ENCODE data around the gene ESM1.

ESM1 gene

DNA sequence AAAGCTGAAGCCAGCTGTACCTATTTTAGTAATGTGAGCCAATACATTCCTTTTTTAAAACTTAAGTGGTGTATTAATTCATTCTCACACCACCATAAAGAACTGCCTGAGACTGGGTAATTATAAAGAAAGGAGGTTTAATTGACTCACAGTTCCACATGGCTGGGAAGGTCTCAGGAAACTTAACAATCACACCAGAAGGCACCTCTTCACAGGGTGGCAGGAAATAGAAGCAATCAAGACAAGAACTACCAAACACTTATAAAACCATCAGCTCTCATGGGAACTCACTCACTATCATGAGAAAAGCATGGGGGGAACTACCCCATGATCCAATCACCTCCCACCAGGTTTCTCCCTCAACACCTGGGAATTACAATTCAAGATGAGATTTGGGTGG lies 21.0 kb downstream of the ESM1 start:
- no peak for DNase-seq
- H3K9me3 ChIP-seq: no peaks in the 10 kb centered on the region
- H3K4me1 ChIP-seq: no peaks in the 10 kb centered on the region
- H3K36me3 ChIP-seq: no peaks in the 10 kb centered on the region
- peaks cover 0 to 12% of the 10 kb centered on the region in 2 donors for H3K27me3 ChIP-seq
- intact Hi-C loops (cut with DNase I; ENCODE audit: low total_unique reads): no loop called here
- TF ChIP-seq, protein P1, sequence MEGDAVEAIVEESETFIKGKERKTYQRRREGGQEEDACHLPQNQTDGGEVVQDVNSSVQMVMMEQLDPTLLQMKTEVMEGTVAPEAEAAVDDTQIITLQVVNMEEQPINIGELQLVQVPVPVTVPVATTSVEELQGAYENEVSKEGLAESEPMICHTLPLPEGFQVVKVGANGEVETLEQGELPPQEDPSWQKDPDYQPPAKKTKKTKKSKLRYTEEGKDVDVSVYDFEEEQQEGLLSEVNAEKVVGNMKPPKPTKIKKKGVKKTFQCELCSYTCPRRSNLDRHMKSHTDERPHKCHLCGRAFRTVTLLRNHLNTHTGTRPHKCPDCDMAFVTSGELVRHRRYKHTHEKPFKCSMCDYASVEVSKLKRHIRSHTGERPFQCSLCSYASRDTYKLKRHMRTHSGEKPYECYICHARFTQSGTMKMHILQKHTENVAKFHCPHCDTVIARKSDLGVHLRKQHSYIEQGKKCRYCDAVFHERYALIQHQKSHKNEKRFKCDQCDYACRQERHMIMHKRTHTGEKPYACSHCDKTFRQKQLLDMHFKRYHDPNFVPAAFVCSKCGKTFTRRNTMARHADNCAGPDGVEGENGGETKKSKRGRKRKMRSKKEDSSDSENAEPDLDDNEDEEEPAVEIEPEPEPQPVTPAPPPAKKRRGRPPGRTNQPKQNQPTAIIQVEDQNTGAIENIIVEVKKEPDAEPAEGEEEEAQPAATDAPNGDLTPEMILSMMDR (IDR thresholded peaks at IDR 0.05): no peak
- H3K4me3 ChIP-seq: no peak overlapping the region
- H3K27ac ChIP-seq: no peak overlapping the region

DNA sequence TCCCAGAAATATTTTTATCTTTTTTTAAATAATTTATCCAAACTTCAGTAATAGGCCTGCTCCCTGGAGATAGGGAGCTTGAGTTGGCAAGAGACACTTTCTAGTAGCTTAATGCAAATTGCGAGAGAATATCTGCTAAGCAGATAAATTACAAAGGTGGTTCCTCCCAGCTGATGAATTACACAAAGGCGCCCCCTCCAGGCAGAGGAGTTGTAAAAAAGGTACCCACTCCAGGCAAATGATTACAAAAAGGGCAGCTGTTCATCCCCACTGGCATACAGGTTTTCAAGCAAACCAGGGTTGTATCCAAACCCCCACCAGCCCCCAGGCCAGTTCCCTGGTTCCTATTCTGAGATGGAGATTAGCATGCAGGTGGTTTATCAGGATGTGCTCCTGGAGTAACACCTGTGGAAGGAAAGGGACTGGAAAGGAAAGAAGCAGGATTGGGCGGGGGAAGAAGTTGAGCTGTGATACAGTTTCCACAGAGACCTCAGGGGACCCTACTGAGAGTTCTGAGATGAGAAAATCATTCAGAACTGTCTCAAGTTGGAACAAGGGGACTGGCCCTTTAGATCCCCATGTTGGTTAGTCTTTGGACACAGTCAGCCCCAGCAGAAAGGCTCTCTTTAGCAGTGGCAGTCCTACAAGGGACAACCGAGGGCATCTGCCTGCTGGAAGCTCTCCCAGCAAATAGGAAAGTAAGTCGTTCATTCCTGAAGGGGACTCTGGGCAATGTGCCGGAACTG lies 25.5 kb downstream of the ESM1 start:
- Histone ChIP-seq H3K36me3 (no peaks in the 10 kb centered on the region), H3K4me3 (no peak overlapping the region), H3K27me3 (peaks cover 0 to 12% of the 10 kb centered on the region in 2 donors), H3K4me1 (no peaks in the 10 kb centered on the region), H3K27ac (no peak overlapping the region), H3K9me3 (no peaks in the 10 kb centered on the region)
- intact Hi-C loops (cut with DNase I; ENCODE audit: low total_unique reads): no loop called here
- no peak for DNase-seq
- TF ChIP-seq, protein P1 (IDR thresholded peaks at IDR 0.05): no peak

DNA sequence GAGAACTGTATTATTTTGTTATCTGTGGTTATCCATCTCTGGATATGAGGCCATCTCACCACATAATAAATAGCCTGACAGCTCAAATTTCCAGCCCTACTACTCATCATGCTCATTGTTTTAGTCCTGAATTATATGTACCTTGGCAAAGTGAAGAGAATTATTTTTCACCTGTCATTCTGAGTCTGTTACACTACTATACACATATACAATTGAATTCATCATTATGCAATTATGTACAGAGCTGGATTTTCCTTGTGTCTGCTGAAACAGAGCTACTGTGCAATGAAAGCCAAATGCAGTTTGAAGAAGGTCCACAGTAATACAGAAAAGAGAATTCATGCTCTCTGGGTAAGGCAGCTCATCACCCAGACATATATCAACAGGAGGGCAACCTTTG lies 28.5 kb downstream of the ESM1 start:
- H3K9me3 ChIP-seq: no peaks in the 10 kb centered on the region
- H3K4me3 ChIP-seq: no peak overlapping the region
- intact Hi-C loops (cut with DNase I; ENCODE audit: low total_unique reads): no loop called here
- no peaks in the 10 kb centered on the region for H3K36me3 ChIP-seq
- H3K27ac ChIP-seq: no peak overlapping the region
- DNase-seq: no peak
- H3K27me3 ChIP-seq: peaks cover 0 to 8% of the 10 kb centered on the region in 2 donors
- H3K4me1 ChIP-seq: no peaks in the 10 kb centered on the region
- TF ChIP-seq, protein P1 (IDR thresholded peaks at IDR 0.05): no peak

DNA sequence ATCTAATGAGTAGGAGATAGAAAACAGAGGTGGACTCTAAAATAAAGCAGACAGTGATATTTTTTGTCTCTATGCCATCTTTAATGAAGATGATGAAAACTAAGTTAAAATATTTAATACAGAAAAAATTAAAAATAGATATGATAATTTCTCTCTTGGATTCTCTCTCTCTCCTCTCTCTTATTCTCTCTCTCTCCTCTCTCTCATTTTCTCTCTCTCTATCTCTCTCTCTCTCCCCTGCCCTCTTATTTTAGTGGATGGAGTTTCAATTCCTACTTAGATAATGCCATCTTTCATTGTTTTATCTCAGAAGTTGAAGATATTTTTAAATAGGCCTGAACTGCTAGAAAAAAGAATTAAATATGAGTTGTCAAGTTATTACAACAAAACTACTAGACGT lies 38.2 kb downstream of the ESM1 start:
- intact Hi-C loops (cut with DNase I; ENCODE audit: low total_unique reads): no loop called here
- DNase-seq: no peak
- H3K9me3 ChIP-seq: no peaks in the 10 kb centered on the region
- TF ChIP-seq, protein P1 (IDR thresholded peaks at IDR 0.05): no peak
- no peaks in the 10 kb centered on the region for H3K36me3 ChIP-seq
- H3K4me1 ChIP-seq: no peaks in the 10 kb centered on the region
- no peak overlapping the region for H3K27ac ChIP-seq
- no peaks in the 10 kb centered on the region for H3K27me3 ChIP-seq
- no peak overlapping the region for H3K4me3 ChIP-seq

DNA sequence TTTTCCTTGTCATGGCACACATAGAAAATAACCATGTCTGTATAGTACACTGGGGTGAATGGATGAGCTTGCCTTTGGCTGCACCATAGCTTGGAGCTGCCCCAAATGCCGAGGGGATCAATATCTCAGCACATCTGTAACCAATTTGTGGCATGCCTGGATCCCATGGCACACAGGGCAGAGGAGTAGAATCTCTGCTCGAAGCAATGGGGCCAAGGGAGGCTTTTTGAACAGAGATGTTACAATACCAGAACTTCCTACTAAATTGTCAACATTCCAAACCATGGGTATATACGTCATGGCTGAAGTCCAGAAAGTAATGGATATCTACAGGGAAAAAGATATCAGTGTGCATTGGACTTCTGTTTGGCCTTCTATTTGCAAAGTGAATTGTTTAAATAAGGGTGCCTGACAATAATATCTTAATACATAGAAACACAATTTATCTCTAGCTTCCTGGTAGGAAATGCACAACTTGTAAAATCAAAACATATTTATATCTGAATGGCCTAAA lies 39.0 kb downstream of the ESM1 start:
- Histone ChIP-seq H3K9me3 (no peaks in the 10 kb centered on the region), H3K4me3 (no peak overlapping the region), H3K27ac (no peak overlapping the region), H3K36me3 (no peaks in the 10 kb centered on the region), H3K4me1 (no peaks in the 10 kb centered on the region), H3K27me3 (no peaks in the 10 kb centered on the region)
- TF ChIP-seq, protein P1 (IDR thresholded peaks at IDR 0.05): no peak
- DNase-seq: no peak
- intact Hi-C loops (cut with DNase I; ENCODE audit: low total_unique reads): no loop called here
